GM04504 (cell line): ENCODE measurements around the gene ZGPAT.

Experiments used
- DNase-seq: peaks from one replicate; pipeline ENCODE4 v3.0.0-alpha.2; 2012; ENCODE audit warnings: low read depth

ZGPAT gene

GRCh38 chr20:63745424-63745805 lies 37.6 kb downstream of the ZGPAT start:
- DNase-seq: no peak

DNA sequence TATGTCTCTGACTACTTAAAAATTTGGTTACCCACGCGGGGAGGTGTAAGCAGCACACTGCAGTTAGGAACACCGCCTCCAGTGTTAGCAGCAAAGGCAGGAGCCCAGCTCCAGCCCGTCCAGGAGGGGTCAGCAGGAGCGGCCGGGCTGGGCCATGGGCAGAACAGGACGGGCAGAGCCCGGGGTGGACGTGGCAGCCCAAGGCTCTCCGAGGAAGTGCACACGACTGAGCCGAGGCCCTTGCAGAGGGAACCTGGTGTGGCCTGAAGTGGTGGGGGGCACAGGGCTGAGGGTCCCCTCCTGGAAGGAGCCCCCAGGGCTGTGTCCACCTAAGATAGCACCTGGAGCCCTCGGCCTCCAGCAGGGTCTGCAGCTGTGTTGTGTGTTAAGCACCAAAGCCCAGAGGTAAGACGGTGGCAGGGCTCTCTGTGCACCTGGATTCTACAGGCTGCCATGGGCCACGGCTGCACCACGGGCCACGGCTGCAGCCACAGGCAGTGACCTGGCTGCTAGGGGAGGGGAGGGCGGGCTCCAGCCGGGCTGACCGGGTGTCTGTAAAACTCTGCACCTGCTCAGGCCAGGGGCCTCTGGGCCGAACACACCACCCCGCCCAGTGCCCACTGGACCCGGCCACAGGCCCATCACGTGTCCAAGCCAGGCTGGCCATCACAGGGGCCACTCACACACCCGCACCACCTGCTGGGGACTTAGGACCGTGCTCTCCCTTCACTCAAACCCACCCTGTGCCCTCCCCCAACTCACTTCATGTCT lies 38.3 kb downstream of the ZGPAT start:
- no peak for DNase-seq

GRCh38 chr20:63746751-63747315 lies 39.0 kb downstream of the ZGPAT start:
- DNase-seq: no peak

- DNase-seq: no peak
These were observed 39.8 kb downstream of the ZGPAT start for GRCh38 chr20:63747622-63748069.

DNA sequence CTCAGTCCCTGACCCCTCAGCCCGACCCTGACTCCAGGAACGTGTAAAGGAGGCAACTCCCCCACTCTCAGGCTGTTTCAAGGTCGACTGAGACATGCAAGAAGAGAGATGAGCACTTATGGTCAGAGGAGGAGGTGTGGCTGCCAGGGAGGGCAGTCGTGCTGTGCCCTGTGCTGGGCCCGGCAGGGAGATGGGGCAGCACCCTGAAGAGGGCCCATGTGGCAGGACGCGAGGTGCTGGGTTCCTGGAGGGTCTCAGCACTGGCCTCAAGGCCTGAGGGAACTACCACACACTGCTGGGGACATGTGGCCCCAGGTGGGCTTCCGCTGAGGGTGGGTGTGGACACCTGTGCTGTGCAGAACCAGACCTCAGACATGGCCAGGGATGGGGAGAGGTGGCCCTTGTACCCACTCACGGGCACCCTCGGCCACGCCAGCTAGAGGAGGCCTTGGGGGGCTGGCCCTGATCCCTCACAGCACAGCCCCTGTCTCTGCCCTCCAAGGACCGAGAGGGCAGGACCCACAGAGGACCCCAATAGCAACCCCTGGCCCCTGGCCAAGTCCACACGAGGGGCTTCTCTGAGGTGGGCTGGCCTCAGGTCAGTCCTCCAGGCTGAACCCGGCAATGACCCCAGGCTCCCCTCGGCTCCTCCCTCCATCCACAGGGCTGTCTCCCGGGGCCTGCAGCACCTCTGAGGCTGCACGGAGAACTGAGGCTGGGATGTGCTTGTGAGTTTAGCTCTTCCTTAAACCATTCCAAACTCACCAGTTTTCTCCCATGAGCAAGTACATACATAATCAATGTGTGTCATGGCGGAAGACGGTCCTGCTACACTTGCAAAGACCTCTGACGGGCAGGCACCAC lies 40.5 kb downstream of the ZGPAT start:
- no peak for DNase-seq

DNA sequence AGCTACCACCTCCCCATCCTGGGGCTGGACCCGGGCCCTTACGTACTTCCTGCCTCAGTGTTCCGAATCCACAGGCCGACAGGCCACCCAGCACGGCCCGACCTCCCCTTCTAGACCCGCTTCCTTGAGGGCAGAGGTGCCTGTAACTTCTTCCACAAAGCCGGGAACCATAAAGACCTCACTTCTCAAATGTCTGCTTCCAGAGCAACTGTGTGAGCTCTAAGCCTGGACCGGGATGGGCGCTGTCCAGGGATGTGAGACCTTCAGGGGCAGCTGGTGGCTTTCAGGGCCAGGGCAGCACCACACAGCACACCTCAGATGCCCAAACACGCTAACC lies 41.1 kb downstream of the ZGPAT start:
- no peak for DNase-seq

GRCh38 chr20:63749597-63750508 lies 42.0 kb downstream of the ZGPAT start:
- no peak for DNase-seq

DNA sequence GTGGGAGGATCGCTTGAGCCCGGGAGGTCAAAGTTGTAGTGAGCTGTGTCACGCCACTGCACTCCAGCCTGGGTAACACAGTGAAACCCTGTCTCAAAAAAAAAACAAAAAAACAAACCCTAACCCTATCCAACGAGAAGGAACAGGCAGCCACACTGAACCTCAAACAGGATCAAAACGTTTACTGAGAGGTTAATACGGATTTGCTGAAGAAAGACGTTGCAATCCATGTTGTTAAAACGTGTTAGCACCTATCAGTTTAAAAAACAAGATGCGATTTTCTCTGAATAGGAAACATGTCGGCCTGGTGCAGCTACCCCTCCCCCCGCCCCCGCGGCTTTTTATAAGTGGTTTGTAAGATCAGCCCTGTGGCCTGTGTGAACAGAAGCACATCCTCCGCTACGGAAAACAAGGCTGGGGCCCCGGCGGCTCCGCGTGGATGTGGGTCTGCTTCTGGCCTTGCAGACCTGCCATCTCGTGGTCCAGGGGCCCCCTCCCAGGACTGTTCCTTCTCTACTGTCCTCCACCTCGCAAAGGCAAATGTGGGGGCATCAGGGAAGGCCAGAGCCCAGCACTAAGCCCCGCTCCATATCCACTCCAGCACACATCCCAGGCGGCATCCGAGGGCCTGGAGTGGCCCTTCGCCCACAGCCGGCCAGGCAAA lies 43.1 kb downstream of the ZGPAT start:
- no peak for DNase-seq

- DNase-seq: no peak
These were observed 43.8 kb downstream of the ZGPAT start for GRCh38 chr20:63751471-63752271.

- DNase-seq: no peak
These were observed 44.7 kb downstream of the ZGPAT start for GRCh38 chr20:63752411-63753101.

GRCh38 chr20:63753381-63753780 lies 45.5 kb downstream of the ZGPAT start:
- no peak for DNase-seq

DNA sequence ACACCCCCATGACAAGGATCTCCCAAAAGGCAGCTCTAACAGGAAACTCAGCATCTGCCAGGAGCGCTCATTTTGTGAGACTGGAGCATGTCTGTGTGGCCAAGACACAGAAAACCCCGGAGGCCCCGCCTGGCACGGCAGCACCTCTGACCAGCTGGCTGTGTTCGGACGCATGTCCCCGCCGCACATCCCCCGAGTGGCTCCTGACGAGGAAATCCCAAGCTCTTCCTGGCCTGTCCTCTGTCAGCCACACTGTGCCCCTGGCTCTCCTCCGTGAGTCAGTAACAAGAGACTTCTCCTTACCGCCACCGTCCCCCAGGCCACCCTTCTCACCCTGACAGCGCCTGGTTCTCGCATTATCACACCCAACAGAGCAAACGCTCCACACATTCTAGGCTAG lies 46.2 kb downstream of the ZGPAT start:
- no peak for DNase-seq

GRCh38 chr20:63755933-63756647 lies 48.3 kb downstream of the ZGPAT start:
- DNase-seq: no peak

DNA sequence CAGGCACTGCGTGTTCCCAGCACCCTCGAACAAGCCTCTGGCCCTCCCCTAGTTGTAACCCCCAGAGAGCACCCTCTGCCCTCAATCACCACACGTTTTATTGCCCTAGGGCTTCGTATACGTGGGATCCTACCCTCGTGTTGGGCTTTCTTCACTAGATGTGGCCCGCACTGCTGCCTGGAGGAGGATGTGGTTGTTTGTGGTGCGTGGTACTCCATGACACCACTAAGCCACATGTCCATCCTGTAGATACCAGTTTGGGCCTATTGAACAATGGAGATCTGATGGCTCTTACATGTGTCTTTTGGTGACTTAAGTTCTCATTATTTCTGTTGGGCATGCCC lies 48.8 kb downstream of the ZGPAT start:
- no peak for DNase-seq

GRCh38 chr20:63758152-63758551 lies 50.3 kb downstream of the ZGPAT start:
- DNase-seq: no peak

GRCh38 chr20:63759377-63759901 lies 51.6 kb downstream of the ZGPAT start:
- no peak for DNase-seq

DNA sequence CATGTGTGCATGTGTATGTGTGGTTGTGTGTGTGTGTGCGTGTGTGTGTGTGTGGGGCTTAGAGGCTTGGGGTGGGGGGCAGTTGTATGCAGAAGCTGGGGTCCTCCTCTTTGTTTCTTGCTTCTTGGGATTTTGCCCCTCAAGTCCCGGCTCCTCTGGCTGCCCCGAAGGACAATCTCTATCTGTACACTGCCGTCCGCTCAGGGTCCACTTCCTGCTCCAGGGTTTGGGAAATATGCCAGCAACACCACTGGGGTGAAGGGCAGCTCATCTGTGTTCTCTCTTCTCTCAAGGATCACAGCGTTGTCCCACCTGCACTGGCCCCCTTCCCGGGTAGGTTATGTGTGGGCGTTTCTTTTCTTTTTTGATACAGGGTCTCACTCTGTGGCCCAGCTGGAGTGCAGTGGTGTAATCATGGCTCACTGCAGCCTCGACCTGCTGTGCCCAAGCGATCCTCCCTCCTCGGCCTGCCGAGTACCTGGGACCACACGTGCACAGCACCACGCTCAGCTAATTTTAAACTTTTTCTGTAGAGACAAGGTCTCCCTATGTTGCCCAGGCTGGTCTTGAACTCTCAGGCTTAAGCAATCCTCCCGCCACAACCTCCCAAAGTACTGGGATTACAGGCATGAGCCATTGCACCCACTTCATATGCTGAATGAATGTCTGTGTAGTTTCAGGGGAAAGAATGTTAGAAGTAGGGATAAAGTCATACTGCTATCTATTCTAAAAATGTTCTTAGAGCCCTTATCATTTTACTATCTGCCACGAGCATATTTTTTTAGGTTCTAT lies 57.4 kb downstream of the ZGPAT start:
- DNase-seq: no peak

GRCh38 chr20:63765902-63766301 lies 58.1 kb downstream of the ZGPAT start:
- DNase-seq: no peak
